ENCODE results near the gene THSD4. TPM values are rescaled to one million over a fixed set of nuclear protein-coding genes. Genes with fewer than 3 reads are reported as not detected.

The THSD4 gene
- total RNA-seq, 1 experiment from 2014 or later = 29.0 TPM

DNA sequence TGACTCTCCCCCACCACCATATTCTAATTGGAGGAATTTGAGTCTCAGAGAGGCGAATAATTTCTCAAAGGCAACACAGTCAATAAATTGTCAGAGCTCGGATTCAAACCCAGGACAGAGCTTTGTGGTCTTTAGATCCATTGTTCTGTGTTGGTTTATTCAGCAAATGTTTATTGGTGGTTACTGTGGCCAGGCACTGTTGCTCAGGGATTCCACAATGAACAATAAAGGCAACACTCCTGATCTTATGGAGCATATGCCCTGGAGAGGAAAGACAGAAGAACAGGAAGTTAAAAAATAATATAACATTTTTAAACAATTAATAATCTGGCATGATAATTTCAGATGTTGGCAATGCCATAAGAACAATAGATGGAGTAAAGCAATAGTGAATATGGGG, 403.4 kb downstream of the THSD4 start:
- Histone ChIP-seq H3K9me3 (ENCODE audit: low read length) (no peaks in the 10 kb centered on the region), H3K27ac (ENCODE audit: low read length) (no peak overlapping the region), H3K4me2 (ENCODE audit: low read length) (no peak overlapping the region), H3K36me3 (ENCODE audit: low read depth, low read length) (no peaks in the 10 kb centered on the region), H3F3A (ENCODE audit: low read length, unreplicated experiment) (no peaks in the 10 kb centered on the region), H2AFZ (ENCODE audit: low read length) (no peak overlapping the region), H3K4me1 (ENCODE audit: insufficient read depth, low read length) (peaks cover 5% of the 10 kb centered on the region; the same call in 1 of the 2 replicates), H3K27me3 (ENCODE audit: low read length) (no peaks in the 10 kb centered on the region), H3K4me3 (ENCODE audit: low read length) (no peak overlapping the region), H4K20me1 (ENCODE audit: low read length) (no peaks in the 10 kb centered on the region), H3K9me2 (replicated peaks; ENCODE audit: low read length) (no peaks in the 10 kb centered on the region), H3K79me2 (ENCODE audit: low read length) (no peaks in the 10 kb centered on the region), H3K9ac (ENCODE audit: low read length) (no peak overlapping the region)
- ChIA-PET POLR2A (ENCODE audit: unreplicated experiment) (no interaction called here), CTCF (no interaction called here)
- intact Hi-C loops (cut with micrococcal nuclease) = no loop called here
- ATAC-seq (no peak), DNase-seq (no peak)
- BruUV-seq (replicated peaks) = no TSS peak
- TF ChIP-seq, protein P1, sequence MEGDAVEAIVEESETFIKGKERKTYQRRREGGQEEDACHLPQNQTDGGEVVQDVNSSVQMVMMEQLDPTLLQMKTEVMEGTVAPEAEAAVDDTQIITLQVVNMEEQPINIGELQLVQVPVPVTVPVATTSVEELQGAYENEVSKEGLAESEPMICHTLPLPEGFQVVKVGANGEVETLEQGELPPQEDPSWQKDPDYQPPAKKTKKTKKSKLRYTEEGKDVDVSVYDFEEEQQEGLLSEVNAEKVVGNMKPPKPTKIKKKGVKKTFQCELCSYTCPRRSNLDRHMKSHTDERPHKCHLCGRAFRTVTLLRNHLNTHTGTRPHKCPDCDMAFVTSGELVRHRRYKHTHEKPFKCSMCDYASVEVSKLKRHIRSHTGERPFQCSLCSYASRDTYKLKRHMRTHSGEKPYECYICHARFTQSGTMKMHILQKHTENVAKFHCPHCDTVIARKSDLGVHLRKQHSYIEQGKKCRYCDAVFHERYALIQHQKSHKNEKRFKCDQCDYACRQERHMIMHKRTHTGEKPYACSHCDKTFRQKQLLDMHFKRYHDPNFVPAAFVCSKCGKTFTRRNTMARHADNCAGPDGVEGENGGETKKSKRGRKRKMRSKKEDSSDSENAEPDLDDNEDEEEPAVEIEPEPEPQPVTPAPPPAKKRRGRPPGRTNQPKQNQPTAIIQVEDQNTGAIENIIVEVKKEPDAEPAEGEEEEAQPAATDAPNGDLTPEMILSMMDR (conservative IDR thresholded peaks at IDR 0.05; ENCODE audit: low read depth, low read length) = no peak
- no peak for TF ChIP-seq EZH2 (IDR thresholded peaks at IDR 0.05; ENCODE audit: low read length, unreplicated experiment)
- TF ChIP-seq EZH2phosphoT487 (IDR thresholded peaks at IDR 0.05; ENCODE audit: borderline replicate concordance, low read length) = no peak

DNA sequence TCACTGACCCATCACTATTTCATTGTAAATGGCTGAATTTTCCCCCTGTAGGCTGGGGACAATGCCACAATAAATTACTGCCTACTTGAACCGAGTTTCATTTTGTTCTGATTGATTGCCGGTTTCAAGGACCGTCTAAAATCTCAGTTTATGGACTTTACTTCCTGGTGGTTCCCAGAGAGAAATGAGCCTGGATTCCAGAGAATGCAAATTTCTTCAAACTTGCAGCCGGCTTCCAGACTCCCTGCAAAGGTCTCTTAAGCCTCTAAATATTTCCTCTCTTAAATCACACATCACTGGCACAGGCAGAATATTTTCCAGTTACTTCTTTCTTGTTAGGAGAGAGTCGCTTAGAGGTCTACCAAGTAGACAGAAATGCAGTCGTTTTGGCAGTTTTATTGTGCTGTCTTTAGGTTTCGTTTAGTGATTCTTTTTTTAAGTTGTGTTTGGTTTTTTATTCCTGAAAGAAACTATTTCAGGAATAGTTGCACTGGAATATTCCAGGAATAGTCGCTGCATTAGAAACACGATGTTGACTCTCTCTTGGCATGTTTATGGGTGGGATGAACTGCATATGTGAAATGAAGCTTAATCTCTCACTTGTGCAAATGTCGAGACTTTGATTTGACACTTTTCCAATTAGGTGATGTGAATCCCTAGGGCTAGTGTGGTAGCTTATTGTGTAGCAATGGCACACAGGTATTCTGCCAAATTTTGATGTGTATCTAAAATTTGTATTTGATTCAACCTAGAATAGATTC, 411.0 kb downstream of the THSD4 start:
- ChIA-PET POLR2A (ENCODE audit: unreplicated experiment) (no interaction called here), CTCF (no interaction called here)
- no peak overlapping the region for H3K4me2 ChIP-seq (ENCODE audit: low read length)
- H3K4me1 ChIP-seq (ENCODE audit: insufficient read depth, low read length) = no peaks in the 10 kb centered on the region
- no peak overlapping the region for H3K27ac ChIP-seq (ENCODE audit: low read length)
- H2AFZ ChIP-seq (ENCODE audit: low read length) = no peak overlapping the region
- no peaks in the 10 kb centered on the region for H3K36me3 ChIP-seq (ENCODE audit: low read depth, low read length)
- DNase-seq (no peak), ATAC-seq (no peak)
- no peaks in the 10 kb centered on the region for H3K79me2 ChIP-seq (ENCODE audit: low read length)
- intact Hi-C loops (cut with micrococcal nuclease) = no loop called here
- H4K20me1 ChIP-seq (ENCODE audit: low read length) = no peaks in the 10 kb centered on the region
- no TSS peak for BruUV-seq (replicated peaks)
- no peak overlapping the region for H3K4me3 ChIP-seq (ENCODE audit: low read length)
- TF ChIP-seq, protein P1 (conservative IDR thresholded peaks at IDR 0.05; ENCODE audit: low read depth, low read length) = no peak
- TF ChIP-seq EZH2phosphoT487 (IDR thresholded peaks at IDR 0.05; ENCODE audit: borderline replicate concordance, low read length) = no peak
- TF ChIP-seq EZH2 (IDR thresholded peaks at IDR 0.05; ENCODE audit: low read length, unreplicated experiment) = no peak
- no peaks in the 10 kb centered on the region for H3K9me2 ChIP-seq (replicated peaks; ENCODE audit: low read length)
- H3F3A ChIP-seq (ENCODE audit: low read length, unreplicated experiment) = no peaks in the 10 kb centered on the region
- H3K9ac ChIP-seq (ENCODE audit: low read length) = no peak overlapping the region
- H3K27me3 ChIP-seq (ENCODE audit: low read length) = no peaks in the 10 kb centered on the region
- H3K9me3 ChIP-seq (ENCODE audit: low read length) = no peaks in the 10 kb centered on the region

DNA sequence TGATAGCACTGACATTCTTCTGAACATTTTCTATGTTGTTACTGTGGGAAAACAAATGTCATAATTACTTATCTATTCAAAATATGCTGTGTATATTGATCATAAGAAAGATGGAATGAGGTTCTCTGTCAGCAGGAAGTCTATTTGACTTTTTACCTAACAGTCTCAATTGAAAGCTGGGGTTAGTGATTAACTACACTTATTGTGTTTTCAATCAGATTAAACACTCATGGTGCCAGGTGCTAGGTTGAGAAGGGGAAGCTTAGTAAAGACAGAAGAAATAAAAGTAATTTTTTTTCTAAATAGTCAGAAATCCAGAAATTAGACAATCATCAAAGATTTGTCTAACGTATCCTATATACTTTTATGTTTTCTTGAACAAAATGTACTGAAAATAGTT, 414.1 kb downstream of the THSD4 start:
- Histone ChIP-seq H3K27ac (ENCODE audit: low read length) (no peak overlapping the region), H3K9me3 (ENCODE audit: low read length) (no peaks in the 10 kb centered on the region), H3K4me2 (ENCODE audit: low read length) (no peak overlapping the region), H3K36me3 (ENCODE audit: low read depth, low read length) (no peaks in the 10 kb centered on the region), H3K79me2 (ENCODE audit: low read length) (no peaks in the 10 kb centered on the region), H4K20me1 (ENCODE audit: low read length) (no peaks in the 10 kb centered on the region), H3K9me2 (replicated peaks; ENCODE audit: low read length) (no peaks in the 10 kb centered on the region), H3K4me3 (ENCODE audit: low read length) (no peak overlapping the region), H3K9ac (ENCODE audit: low read length) (no peak overlapping the region), H3K4me1 (ENCODE audit: insufficient read depth, low read length) (peaks cover 5% of the 10 kb centered on the region), H3K27me3 (ENCODE audit: low read length) (no peaks in the 10 kb centered on the region), H2AFZ (ENCODE audit: low read length) (no peak overlapping the region), H3F3A (ENCODE audit: low read length, unreplicated experiment) (no peaks in the 10 kb centered on the region)
- DNase-seq (no peak), ATAC-seq (no peak)
- no TSS peak for BruUV-seq (replicated peaks)
- ChIA-PET POLR2A (ENCODE audit: unreplicated experiment) (no interaction called here), CTCF (no interaction called here)
- no peak for TF ChIP-seq EZH2phosphoT487 (IDR thresholded peaks at IDR 0.05; ENCODE audit: borderline replicate concordance, low read length)
- no peak for TF ChIP-seq EZH2 (IDR thresholded peaks at IDR 0.05; ENCODE audit: low read length, unreplicated experiment)
- TF ChIP-seq, protein P1 (conservative IDR thresholded peaks at IDR 0.05; ENCODE audit: low read depth, low read length) = no peak
- intact Hi-C loops (cut with micrococcal nuclease) = no loop called here
